Measurements from ENCODE around the gene KLK12.

The KLK12 gene

DNA sequence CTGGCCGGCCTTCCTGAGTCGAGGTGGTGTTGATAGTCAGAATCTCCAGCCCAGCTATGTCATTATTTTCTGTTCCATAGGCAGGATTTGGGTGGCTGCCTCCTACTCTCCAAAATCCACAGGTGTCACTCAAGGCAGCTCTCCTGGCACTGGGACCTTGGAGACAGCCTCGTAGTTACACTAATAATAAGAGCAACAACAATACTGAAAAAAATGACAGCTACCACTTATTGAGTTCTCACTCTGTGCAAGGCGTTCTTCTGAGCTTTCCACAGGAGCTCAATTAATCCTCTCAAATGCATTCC, 12.2 kb upstream of the KLK12 start:
- DNase-seq (ENCODE audit: low spot score), result no peak

DNA sequence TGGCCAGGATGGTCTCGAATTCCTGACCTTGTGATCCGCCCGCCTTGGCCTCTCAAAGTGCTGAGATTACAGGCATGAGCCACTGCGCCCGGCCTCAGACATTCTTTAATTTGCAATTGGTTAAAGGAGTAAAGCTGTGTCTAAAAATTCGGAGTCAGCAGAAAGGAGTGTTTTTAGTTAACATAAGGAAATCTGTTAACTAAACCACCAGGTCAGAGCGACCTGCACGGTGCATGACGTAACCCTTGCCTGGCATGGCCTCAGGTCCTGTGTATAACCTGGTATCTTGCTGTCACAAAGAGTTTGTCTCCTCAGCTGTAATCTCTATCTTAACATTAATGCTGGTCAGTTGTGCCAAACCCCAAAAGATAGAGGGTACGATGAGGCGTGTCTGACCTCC, 9.5 kb upstream of the KLK12 start:
- no peak for DNase-seq (ENCODE audit: low spot score)

DNA sequence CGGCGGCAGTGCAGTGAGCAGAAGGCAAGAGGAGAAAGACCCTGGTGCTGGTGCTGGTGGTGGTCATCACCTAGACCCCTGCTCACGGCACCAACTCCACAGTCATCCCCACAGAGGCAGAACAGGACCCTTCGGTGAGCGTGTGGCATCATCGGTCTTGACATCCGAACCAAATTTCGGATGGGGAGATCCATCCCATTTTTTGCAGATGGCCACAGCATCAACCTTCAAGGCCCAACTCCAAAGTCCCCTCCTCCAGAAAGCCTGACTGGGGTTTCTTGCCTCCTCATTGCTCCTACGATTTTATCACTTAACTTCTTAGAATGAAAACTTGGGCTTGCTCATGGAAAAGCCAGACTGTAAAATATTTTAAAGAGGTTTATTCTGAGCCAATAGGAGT, 8.7 kb upstream of the KLK12 start:
- DNase-seq (ENCODE audit: low spot score), result no peak

DNA sequence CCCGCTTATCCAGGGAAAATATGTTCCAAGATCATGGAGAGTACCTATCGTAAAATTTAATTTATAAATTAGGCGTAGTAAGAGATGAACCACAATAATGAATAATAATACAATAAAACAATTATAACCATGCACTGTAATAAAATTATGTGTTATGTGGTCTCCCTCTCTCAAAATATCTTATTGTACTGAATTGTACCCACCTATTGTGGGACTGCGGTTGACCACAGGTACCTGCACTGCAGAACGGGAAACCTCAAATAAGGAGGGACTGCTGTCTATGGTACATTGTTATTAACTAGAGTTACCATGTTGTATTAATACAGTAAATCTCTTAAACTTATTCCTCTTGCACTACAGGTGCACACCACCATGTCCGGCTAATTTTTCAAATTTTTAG, 5.3 kb upstream of the KLK12 start:
- DNase-seq (ENCODE audit: low spot score), result no peak

DNA sequence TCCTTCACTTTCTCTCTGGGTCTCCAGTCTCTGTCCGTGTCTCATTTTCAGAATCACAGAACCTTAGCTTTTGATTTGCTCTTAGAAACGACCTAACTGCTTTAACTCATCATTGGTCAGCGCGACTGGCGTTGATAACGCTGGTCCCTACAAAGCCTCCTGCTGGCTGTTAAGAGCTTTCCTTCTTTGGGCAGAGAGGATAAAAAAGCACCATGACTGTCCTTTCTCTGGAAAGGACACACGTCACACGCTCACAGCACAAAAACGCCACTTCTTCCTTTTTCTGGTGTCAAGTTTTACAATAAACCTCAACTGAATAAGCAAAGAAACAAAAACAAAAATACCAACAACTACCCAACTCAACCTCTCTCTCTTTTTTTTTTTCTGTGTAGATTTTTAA, 1.7 kb upstream of the KLK12 start:
- DNase-seq (ENCODE audit: low spot score), result no peak

DNA sequence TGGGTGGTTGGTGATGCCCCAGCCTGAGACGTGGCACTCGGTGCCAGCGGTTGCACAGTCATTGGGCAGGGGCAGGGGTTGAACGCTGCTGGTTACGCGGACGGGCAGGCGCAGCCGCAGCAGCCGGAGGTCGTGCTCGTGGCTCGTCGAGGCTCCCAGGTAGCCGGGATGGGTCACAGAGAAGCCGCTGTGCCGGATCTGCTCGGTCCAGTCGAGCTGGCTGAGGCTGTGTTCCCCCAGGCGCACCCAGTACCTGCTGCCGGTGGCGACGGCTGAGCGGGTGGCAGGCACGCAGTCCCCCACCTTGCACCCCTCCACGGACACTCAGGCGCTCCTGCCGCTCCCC, 2.9 kb downstream of the KLK12 start:
- no peak for DNase-seq (ENCODE audit: low spot score)

GRCh38 chr19:51031220-51031879, 3.5 kb downstream of the KLK12 start:
- DNase-seq (ENCODE audit: low spot score), result no peak

DNA sequence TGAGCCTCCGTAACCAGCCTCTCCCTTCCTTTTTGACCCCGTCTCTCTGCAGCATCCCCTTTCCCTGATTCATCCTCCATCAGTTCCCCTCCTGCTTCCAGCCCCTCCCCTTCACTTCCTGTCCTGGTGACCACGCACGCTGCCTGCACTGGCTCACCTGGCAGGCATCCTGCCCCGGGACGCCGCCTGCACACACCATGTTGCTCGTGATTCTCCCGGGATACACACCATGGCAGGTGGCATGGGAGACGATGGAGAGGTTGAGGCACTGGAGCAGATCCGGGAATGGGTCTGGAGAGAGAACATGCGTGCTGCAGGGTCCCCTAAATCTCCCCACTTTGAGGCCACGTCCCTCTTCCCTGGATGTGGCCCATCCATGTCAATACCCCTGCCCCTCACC, 4.2 kb downstream of the KLK12 start:
- no peak for DNase-seq (ENCODE audit: low spot score)

DNA sequence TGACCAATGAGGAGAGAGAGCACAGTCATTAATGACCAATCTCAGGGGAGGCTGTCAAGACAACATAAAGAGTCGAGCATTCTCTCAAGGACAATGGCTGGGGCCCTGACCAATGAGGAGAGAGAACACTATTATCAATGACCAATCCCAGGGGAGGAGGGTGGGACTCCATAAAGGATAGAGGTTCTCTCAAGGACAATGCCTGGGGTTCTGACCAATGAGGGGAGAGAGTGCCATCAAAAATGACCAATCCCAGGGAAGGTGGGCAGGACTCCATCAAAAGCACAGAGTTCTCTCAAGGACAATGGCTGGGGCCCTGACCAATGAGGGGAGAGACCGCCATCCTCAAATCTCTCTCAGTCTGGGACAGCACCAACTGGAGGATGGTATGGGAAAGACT, 5.1 kb downstream of the KLK12 start:
- no peak for DNase-seq (ENCODE audit: low spot score)

DNA sequence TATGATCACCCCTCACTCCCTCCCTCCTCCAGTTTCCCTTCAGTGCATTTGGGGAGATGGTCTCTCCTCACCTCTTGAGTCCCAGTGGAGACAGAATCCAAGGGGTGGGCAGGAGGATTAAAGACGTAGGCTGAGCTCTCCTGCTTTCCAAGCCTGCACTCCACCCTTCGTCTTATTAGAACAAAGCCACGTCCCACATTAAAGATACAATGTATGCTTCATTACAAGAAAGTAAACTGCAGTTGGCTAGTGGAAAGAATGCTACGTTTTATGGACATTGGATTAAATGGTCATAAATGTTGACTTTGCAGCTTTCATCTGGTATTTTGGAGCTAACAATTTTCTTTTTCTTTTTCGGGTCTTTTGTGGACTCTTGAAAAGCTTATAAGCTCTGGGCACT, 6.9 kb downstream of the KLK12 start:
- no peak for DNase-seq (ENCODE audit: low spot score)

DNA sequence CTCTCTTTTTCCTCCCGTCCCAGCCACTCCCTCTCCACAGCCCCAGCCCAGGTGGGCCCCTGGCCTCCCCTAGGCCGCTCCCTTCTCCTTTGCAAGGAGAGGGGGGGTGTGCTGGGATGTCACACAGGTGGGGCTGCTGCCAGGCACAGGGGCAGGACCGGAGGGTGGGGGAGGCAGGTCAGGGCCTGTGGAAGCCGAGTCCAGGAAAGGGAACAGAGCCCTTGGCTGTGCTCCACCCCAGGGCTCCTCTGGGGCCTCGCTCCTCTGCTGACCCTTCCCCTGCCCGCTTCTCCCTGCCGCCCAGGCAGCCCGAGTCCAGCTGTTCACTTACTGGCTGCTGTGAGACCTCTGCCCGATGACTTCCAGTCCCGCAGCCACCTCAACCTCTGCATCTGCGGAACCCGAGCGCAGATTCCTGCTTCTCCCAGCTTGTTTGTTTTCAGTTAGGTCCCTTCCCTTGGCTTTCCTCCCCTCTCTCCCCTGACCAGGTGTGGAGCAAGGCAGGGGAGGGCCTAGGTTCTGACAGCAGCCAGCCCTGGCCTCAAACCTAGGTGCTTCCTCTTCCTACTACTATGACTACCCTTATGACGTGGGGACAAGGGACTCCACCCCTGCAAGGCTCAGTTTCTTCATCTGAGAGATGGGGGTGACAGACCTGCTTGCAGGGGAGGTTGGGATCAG, 7.5 kb downstream of the KLK12 start:
- no peak for DNase-seq (ENCODE audit: low spot score)

DNA sequence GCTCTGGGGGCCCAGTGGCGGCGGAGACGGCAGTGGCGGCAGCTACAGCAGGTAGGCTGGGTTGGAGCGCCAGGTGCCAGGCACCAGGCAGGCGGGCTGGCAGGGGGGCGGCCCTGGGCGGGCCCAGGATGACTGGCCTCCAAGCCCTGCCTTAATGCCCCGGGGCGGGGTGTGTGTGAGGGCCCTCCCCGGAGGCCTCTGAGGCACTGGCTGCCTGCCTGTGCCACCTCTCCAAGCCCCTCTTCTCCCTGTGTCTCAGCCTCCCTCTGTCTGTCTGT, 8.3 kb downstream of the KLK12 start, which contains the start of gene KLK11:
TSS of gene KLK11 (minus strand) at position 63 of the 278 bp plus-strand sequence. CDS start 985 bp downstream, outside the sequence.
- DNase-seq (ENCODE audit: low spot score), result no peak

DNA sequence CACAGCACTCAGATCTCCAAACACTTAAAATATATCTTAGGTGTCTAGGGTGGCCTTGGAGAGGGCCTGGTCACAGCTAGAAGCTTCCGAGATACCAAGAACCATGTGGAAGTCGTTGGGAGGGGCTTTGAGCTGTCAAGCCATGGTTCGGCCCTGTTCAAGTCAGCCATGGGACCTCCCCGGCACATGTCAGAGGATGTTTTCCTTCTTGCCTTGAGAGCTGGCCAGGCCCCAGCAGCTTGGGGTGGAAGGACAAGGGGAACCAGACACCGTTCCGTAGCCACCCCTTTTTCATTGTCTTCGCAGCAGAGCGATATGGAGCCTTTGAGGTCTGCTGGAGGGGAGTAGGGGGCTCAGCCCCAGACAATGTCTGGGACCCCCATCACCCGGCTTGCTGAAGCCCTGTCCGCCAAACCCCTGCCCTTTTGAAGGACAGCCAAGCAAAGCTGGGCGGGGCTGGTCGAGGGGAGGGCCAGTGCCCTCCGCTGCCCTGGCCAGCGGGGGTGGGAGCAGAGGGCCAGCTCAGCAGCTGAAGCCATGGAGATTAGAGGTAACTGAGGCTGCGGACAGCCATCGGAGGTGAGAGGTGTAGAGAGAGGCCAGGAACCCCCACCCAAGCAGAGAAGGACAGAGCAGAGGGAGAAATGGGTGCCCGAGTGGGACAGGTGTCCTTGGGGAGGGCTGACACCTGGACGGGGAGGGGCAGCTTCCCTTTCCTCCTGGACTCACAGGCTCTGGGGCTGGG, 8.8 kb downstream of the KLK12 start:
- no peak for DNase-seq (ENCODE audit: low spot score)

GRCh38 chr19:51025401-51025800, 9.4 kb downstream of the KLK12 start:
- DNase-seq (ENCODE audit: low spot score), result no peak

GRCh38 chr19:51024924-51025323, 9.9 kb downstream of the KLK12 start:
- DNase-seq (ENCODE audit: low spot score), result no peak

DNA sequence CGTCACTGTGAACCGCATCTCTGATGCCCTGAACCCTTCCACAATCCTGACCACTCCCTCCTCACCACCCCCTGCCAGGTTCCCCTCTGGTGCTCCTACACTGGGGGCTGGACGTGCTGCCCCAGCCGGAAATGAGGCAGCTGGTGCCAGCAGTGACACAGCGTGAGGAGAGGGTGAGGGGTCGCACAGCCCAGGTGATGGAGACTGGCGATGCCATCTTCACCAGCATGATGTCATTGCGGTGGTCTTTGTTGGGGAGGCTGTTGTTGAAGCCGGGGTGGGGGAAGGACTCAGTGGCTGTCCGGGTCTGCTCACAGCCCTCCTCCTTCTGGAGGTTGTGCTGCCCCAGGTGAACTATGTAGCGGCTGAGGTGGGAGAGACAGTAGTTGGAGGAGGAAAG, 10.9 kb downstream of the KLK12 start:
- DNase-seq (ENCODE audit: low spot score), result no peak

- DNase-seq (ENCODE audit: low spot score), result no peak
Measured at GRCh38 chr19:51022526-51022925, 12.3 kb downstream of the KLK12 start.

- DNase-seq (ENCODE audit: low spot score), result peak; percentile 72
Measured at GRCh38 chr19:51020988-51021651, 13.7 kb downstream of the KLK12 start.

- no peak for DNase-seq (ENCODE audit: low spot score)
Measured at GRCh38 chr19:51019544-51019925, 15.3 kb downstream of the KLK12 start, which contains the start of gene KLK10. TSS of gene KLK10 (minus strand) at chr19:51019709. CDS start at chr19:51019130, 579 bp downstream.

DNA sequence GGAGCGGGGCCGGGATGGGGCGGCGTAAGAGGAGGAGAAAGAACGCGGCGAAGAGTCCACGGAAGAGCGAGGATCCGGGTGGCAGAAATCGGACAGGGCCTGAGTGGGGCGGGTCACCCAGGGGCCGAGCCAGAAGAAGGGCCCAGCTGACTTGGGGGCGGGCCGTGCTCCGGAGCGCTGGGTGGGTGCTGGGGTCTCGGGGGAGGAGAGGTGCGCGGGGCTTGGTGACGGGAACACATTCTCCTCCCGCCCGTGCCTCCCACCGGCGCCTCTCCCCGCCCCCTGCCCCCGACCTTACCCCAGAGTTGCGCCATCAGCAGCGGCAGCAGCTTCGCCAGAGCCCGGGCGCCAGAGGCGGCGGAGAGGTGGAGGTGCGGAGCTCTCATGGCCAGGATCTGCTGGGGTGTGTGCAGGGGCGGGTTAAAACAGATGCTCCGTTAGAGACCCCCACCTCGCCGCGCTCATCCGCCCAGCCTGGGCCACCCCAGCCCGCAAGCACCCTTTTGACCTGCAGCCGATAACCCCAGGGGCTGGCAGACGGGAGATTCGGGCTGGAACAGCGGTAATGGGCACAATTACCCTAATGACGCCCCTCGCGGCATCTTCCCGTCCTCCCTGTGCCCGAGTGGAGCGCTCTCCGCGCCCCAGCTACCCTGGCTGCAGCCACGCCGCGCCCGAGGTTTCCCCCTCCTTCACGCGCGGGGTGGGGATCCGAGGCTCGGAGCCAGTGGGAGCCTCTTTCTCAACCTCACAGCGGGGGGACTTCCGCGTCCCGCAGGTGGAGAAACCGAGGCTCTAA, 15.9 kb downstream of the KLK12 start:
- DNase-seq (ENCODE audit: low spot score), result no peak

DNA sequence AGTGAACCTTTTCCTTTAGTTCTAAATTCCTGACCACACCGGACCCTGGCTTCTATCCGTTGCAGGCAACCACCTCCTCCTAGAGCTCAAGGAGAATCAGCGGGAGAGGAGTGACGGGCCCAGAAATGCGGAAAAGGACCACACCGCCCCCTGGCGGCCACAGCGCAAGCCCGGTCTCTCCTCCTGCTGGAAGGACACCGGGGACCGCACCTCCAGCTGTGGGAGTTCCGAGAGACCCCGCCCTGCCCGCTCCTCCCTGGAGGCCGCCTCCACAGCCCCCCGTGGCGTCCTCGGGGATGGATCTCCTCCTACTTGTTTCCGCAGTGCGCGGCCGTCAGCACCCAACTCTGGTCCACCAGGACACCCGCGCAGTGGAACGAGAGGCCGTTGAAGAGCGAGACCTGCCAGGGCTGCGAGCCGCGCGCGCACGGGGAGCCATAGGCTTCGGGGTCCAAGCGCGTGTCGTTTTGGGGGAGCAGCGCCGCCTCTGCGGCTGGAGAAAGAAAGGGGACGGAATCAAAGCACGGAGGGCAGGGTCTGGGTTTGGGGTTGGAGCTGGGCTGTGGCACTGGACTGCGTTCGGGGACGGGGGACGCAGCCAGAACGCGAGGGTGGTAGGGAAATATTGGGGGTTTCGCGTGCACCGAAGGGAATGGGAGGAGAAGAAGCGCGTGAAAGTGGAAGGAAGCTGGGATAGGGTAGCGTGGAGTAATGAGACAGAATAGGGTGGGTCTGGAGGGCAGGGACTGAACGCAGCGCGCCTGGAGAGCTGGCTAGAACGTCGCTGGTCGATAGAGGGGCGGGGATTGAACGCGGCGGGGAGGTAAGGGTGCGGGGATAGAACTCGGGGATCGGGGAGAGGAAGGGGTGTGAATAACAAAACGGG, 17.8 kb downstream of the KLK12 start:
- peak; percentile 59 for DNase-seq (ENCODE audit: low spot score)

All from pons (tissue), 1 donor.